ENCODE measurements around the gene DYRK1B. TPM values are rescaled to one million over a fixed set of nuclear protein-coding genes. Genes with fewer than 3 reads are reported as not detected.
"Not testable (repeated sequence)": the region's sequence is repeated elsewhere in the genome, so short reads cannot be mapped to it uniquely, and the experiment has no call there.

Gene DYRK1B
- total RNA-seq, 1 experiment from 2014 or later: 11.8 TPM

GRCh38 chr19:39814595-39814994, 19.4 kb downstream of the DYRK1B start:
- Mint-ChIP-seq H3K27ac (ENCODE audit: low read depth, unreplicated experiment) (no peak overlapping the region), H3K4me3 (ENCODE audit: unreplicated experiment) (no peak overlapping the region), H3K4me1 (ENCODE audit: insufficient read depth, unreplicated experiment) (no peaks in the 10 kb centered on the region), H3K27me3 (ENCODE audit: insufficient read depth, unreplicated experiment) (no peaks in the 10 kb centered on the region), H3K36me3 (ENCODE audit: insufficient read depth, unreplicated experiment) (no peaks in the 10 kb centered on the region), H3K9me3 (ENCODE audit: unreplicated experiment) (no peaks in the 10 kb centered on the region)
- TF ChIP-seq, protein P1, sequence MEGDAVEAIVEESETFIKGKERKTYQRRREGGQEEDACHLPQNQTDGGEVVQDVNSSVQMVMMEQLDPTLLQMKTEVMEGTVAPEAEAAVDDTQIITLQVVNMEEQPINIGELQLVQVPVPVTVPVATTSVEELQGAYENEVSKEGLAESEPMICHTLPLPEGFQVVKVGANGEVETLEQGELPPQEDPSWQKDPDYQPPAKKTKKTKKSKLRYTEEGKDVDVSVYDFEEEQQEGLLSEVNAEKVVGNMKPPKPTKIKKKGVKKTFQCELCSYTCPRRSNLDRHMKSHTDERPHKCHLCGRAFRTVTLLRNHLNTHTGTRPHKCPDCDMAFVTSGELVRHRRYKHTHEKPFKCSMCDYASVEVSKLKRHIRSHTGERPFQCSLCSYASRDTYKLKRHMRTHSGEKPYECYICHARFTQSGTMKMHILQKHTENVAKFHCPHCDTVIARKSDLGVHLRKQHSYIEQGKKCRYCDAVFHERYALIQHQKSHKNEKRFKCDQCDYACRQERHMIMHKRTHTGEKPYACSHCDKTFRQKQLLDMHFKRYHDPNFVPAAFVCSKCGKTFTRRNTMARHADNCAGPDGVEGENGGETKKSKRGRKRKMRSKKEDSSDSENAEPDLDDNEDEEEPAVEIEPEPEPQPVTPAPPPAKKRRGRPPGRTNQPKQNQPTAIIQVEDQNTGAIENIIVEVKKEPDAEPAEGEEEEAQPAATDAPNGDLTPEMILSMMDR (IDR thresholded peaks at IDR 0.05; ENCODE audit: unreplicated experiment): no peak
- intact Hi-C loops (cut with micrococcal nuclease): no loop called here
- DNase-seq (ENCODE audit: unreplicated experiment): peak; percentile 21
- ChIA-PET CTCF (no interaction called here), POLR2A (interaction anchor here (0.7 to 1.1 kb wide), 2 partner anchors 19 to 20 kb away, joined by 3 to 4 read pairs; partner anchors contain the start of gene DYRK1B)
- no TSS peak for BruUV-seq (replicated peaks)

GRCh38 chr19:39814111-39814510, 19.9 kb downstream of the DYRK1B start:
- not testable (repeated sequence) for H3K9me3 Mint-ChIP-seq (ENCODE audit: unreplicated experiment)
- POLR2A ChIA-PET: interaction anchor here (1.1 kb wide), 1 partner anchor 19 kb away, joined by 3 read pairs; no protein-coding TSS in a partner anchor

GRCh38 chr19:39813264-39813993, 20.5 kb downstream of the DYRK1B start:
- intact Hi-C loops (cut with micrococcal nuclease): no loop called here
- Mint-ChIP-seq H3K36me3 (ENCODE audit: insufficient read depth, unreplicated experiment) (no peaks in the 10 kb centered on the region), H3K4me3 (ENCODE audit: unreplicated experiment) (no peak overlapping the region), H3K4me1 (ENCODE audit: insufficient read depth, unreplicated experiment) (no peaks in the 10 kb centered on the region), H3K9me3 (ENCODE audit: unreplicated experiment) (no peaks in the 10 kb centered on the region), H3K27ac (ENCODE audit: low read depth, unreplicated experiment) (no peak overlapping the region), H3K27me3 (ENCODE audit: insufficient read depth, unreplicated experiment) (no peaks in the 10 kb centered on the region)
- no TSS peak for BruUV-seq (replicated peaks)
- ChIA-PET POLR2A (interaction anchor here (1.1 to 1.4 kb wide), 2 partner anchors 20 to 32 kb away, joined by 3 to 4 read pairs; no protein-coding TSS in a partner anchor), CTCF (interaction anchor here (0.6 kb wide), 2 partner anchors 38 to 1522 kb away, joined by 3 read pairs; no protein-coding TSS in a partner anchor)
- TF ChIP-seq, protein P1 (IDR thresholded peaks at IDR 0.05; ENCODE audit: unreplicated experiment): no peak
- no peak for DNase-seq (ENCODE audit: unreplicated experiment)

More at GRCh38 chr19:39814111-39814510, 19.9 kb downstream of the DYRK1B start:
- DNase-seq (ENCODE audit: unreplicated experiment); H3K27me3 Mint-ChIP-seq (ENCODE audit: insufficient read depth, unreplicated experiment); H3K27ac Mint-ChIP-seq (ENCODE audit: low read depth, unreplicated experiment); intact Hi-C loops (cut with micrococcal nuclease); H3K36me3 Mint-ChIP-seq (ENCODE audit: insufficient read depth, unreplicated experiment); H3K4me3 Mint-ChIP-seq (ENCODE audit: unreplicated experiment); H3K4me1 Mint-ChIP-seq (ENCODE audit: insufficient read depth, unreplicated experiment); BruUV-seq (replicated peaks): not testable (repeated sequence)
- CTCF ChIA-PET: interaction anchor here (0.6 kb wide), 2 partner anchors 37 to 1522 kb away, joined by 3 read pairs; no protein-coding TSS in a partner anchor

- H3K36me3 Mint-ChIP-seq (ENCODE audit: insufficient read depth, unreplicated experiment): no peaks in the 10 kb centered on the region
- ChIA-PET POLR2A (no interaction called here), CTCF (interaction anchor here (0.6 to 0.7 kb wide), 2 partner anchors 336 to 1824 kb away, joined by 3 to 6 read pairs; no protein-coding TSS in a partner anchor)
- intact Hi-C loops (cut with micrococcal nuclease): no loop called here
- no peak for DNase-seq (ENCODE audit: unreplicated experiment)
- H3K27ac Mint-ChIP-seq (ENCODE audit: low read depth, unreplicated experiment): no peak overlapping the region
- H3K9me3 Mint-ChIP-seq (ENCODE audit: unreplicated experiment): no peaks in the 10 kb centered on the region
- no peak overlapping the region for H3K4me3 Mint-ChIP-seq (ENCODE audit: unreplicated experiment)
- H3K4me1 Mint-ChIP-seq (ENCODE audit: insufficient read depth, unreplicated experiment): no peaks in the 10 kb centered on the region
- TF ChIP-seq, protein P1 (IDR thresholded peaks at IDR 0.05; ENCODE audit: unreplicated experiment): no peak
- H3K27me3 Mint-ChIP-seq (ENCODE audit: insufficient read depth, unreplicated experiment): peaks cover 4% of the 10 kb centered on the region
- BruUV-seq (replicated peaks): no TSS peak
Observed at GRCh38 chr19:39811064-39811463, 22.9 kb downstream of the DYRK1B start.

Data from MCF 10A (cell line).